Tongue (tissue), 2 donors: ENCODE results near the gene STK32C. TPM values are rescaled to one million over a fixed set of nuclear protein-coding genes. Genes with fewer than 3 reads are reported as not detected.
A peak's percentile ranks its signal among the peaks of the same experiment; 100 is the strongest.
"Not testable (repeated sequence)": the region's sequence is repeated elsewhere in the genome, so short reads cannot be mapped to it uniquely, and the experiment has no call there.

Experiments used
- DNase-seq: peaks from one replicate; pipeline ENCODE4 v3.0.0-alpha.2; 2015
- total RNA-seq: library from RNA; depleted of rRNA; stranded (reverse); fragments of >200 nt; gene quantifications from one replicate; pipeline ENCODE4 v1.2.3, GENCODE V29; 2014

The STK32C gene
- total RNA-seq, 1 donor from 2014 or later = 7.8 TPM

DNA sequence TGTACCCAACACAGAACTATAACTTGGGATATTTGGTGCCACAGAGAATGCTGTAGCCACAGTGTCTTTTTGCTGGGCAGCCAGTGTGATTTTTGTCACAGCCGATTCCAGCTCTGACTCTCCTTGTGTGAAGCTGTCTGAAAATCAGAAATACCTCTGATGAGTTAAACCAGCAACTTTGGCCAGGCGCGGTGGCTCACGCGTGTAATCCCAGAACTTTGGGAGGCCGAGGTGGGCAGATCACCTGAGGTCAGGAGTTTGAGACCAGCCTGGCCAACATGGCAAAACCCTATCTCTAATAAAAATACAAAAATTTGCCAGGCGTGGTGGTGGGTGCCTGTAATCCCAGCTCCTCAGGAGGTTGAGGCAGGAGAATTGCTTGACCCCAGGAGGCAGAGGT, 30.1 kb upstream of the STK32C start:
- DNase-seq = not testable (repeated sequence)

DNA sequence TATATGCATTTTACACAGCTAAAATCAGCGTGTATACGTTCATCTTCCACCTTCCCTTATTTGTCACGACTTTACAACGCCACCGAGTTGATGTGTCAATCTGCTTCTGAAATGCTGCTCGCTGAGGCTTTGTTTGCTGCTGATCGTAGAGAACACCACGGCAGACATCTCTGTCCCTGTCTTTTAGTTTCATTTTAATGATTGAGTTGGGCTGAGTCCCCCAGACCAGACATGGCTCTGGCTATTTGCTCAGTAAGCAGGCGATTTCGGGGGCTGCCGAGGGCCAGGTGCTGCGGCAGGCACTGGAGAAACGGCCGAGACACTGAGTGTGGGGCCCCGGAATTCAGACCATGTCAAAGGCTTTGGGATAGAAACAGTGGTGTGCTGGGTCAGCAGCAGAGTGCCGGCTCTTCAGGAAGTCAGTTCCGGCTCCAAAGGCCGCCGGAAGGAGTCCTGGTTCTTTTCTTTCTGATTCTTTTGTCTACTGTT, 29.2 kb upstream of the STK32C start:
- DNase-seq = no peak

DNA sequence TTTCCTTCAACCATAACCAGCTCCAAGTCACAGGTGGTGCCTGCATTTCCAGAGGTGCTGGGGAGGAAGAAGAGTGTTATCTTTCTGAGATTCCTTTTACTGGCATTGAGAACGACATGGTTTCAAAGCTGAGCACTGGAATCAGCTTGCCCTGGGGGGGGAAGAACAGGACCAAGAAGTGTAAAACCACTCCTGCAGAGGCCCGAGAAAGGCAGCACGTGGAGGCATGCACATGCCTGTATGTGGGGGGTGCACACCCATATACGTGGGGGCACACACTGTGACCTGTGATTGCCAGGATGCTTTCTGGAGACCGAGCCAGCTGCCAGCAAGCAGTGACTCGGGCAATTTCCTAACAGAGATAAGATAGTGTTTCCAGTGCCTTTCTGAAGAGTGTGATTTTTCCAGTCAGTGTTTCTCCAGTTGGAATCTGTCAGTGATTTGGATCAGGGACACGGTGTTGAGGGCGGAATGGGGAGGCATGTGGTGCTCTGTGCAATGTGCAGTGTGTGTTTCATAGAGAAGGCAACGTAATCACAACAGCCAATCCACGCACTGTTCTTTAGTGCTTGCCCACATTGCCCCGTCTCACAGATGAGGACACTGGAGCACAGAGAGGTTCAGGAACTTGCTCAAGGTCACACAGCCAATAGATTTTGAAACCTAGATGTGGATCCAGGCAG, 28.5 kb upstream of the STK32C start:
- no peak for DNase-seq

DNA sequence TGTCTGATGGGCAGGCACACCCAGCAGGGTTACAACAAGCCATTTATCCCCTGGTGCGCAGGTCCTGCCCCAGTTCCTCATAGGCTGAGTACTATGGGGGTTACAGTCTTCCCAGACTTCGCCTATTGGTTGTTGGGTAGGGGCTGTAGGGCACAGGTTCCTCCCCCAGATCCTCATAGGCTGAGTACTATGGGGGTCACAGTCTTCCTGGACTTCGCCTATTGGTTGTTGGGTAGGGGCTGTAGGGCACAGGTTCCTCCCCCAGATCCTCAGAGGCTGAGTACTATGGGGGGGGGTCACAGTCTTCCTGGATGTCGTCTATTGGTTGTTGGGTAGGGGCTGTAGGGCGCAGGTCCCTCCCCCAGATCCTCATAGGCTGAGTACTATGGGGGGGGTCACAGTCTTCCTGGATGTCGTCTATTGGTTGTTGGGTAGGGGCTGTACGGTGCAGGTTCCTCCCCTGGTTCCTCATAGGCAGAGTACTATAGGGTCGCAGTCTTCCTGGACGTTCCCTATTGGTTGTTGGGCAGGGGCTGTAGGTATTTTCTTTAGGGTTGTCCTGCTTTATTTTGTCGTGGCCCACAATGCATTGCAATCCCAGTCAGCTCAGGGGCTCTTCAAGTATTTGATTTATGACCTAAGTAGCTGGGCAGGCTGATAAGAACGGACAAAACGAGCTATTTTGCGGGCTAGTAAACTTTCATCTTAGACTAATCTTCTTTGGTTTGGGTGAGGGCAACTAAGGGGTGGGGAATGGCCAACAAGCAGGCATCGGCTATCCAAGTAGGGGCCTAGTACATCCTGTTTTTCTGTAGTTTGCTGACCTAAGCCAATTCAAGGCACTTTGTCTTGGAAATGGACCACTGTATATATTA, 27.7 kb upstream of the STK32C start:
- no peak for DNase-seq

DNA sequence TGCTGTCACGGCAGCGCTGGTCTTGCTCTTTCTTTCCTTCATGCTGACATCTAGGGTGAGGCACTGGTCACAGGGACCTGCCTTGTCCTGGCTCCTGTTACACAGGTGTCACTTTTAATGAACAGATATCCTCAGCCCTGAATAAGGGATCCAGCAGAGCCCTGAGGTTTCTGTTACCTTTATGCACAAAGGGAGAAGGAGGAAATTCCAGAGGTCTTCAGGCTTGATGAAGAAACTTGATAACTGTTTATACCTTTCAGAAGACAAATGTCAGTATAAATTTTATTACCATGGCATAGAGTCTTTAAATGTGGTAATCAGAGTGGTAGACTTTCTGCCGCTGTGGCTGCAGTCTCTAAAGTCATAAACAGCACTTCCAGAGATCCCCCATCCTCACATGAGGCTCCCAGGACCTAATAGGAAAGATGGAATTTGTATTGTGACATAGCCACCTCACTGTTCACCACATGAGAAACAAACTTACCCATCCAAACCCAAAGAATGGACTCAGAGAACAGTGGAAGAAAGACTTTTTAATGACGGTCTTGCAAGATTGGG, 27.0 kb upstream of the STK32C start:
- no peak for DNase-seq

DNA sequence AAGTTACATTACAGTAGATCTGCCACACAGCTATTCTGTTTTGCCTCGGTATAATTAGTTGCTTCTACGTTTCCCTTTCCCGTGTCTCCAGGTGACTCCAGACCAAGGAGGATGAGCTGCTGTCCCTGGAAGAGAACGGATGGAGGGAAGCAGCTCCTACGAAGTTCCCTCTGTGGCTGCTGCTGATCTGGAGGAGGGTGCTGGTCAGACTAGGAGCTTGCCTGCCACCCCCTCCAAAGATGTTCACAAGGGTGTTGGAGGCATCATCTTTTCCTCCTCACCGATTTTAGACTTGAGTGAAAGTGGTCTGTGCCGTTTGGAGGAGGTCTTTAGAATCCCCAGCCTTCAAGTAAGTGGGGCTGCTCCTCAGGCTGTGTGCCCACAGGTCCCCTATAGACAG, 25.6 kb upstream of the STK32C start:
- no peak for DNase-seq

DNA sequence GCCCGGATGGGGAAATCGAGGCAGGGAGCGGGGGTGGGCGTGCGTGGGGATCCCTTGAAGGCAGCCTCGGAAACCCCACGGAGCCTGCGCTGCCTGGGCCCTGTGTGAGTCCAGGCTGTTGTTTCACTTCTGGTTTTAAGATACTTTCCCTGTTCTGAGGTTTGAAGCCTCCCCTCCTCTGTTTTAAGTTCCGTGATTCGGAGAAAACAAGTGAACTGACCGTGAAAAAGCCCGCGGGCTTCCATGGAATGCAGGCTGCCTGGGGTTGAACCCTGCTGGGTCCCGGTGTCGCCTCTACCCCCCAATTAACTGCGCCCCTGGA, 24.6 kb upstream of the STK32C start:
- no peak for DNase-seq

DNA sequence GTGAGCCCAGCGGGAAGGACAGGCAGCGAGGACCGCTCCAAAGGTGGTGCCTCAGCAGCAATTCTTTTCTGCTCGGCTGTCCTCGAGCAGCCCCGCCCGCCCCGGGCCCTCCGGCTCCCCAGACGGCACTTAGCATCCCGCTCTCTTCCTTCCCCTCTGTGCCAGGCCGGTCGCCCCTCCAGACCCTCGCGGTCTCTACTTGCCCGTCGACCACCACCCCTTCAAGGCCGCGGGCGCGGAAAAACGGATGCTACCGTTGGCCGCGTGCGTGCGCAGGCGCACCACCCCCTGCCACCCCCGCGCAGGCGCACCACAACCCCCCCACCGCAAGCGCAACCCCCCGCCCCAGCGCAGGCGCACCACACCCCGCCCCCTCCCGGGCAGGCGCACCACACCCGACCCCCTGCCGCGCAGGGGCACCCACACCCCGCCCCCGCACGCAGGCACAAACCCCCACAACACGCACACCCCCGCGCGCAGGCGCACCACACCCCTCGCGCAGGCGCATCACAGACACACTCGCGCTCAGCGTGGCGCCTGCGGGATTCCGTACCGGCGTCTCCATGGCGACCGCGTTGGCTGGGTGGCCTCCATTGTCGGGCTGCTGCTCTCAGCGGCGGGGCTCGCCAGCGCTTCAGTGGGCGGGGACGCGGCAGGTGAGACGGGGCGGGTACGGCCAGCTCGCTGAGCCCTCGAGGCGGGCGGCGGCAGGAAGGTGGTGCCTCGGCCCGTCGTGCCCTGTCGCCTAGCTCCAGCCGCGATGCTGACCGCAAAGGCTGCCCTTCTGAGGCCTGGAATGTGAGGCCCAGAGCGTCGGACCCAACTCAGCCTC, 24.1 kb upstream of the STK32C start, which contains the start of gene LRRC27:
Gene LRRC27 (plus strand): TSS at position 593 of the 832 bp plus-strand sequence. CDS start 1,332 bp downstream, outside the sequence.
- peak; percentile 99 for DNase-seq

DNA sequence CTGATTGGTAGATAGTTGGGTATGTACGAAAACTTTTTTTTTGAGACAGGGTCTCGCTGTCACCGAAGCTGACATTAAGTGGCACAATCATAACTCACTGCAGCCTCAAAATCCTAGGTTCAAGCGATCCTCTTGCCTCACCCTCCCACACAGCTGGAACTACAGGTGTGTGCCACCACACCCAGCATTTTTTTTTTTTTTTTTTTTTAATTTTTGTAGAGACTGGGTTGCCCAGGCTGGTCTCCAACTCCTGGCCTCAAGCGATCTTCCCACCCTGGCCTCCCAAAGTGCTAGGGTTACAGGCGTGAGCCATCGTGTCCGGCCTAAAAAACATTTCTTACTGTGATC, 22.7 kb upstream of the STK32C start:
- DNase-seq = no peak

DNA sequence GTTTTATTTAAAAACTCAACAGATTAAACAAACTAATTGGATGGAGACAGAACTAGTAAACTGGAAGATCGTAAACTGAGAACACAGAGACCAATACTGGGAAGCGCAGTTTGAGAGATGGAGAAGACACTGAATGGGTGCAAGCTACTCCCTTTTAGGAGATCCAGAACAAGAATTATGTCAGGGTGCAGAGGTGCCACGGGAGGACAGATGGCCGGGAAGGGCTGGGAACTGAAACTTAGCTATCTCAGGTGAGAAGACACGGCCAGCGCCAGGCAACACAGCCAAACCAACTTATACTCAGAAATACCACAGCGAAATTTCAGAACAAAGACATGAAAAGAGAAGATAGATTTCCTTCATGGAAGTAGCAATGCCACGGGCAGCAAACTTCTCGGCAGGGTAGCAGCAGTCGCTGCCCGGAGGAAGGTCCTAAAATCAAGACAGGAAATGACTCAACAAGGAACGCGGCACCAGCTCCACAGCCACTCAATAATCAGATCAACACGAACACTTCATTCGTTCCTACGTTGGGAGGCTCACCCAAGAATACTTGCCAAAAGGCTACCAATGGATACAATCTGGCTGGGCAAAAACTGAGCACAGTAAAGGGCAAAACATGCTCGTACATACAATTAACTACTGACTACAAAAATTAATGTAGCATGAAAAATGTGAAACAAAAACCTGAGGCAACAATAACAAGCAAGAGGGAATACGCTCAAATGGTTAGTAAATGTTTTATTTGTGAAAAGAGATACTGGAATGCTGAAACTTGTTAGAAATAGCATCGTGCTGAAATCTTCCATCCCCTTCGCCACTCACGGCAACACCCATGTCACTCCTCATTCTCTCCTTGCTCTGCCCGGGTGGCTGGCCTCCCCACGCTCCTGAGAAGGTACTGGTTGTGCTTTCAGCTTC, 22.1 kb upstream of the STK32C start:
- DNase-seq = no peak

DNA sequence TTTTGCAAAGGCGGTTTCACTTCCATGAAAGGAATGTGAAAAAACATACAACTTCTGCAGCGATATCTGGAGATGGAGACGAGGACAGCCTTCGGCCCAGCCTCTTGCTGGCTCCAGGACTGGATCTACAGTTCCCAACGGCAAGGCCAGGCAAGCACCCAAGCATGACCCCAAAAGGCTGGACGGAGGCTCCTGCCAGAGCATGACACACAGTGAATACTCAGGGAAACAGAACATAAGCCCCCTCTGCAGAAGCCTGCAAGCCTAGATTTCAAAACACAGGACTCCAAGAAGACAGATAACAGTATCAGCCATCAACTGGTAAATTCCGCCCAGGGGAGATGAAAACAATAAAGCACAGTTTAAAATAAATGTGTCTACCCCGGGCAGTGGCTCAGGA, 21.0 kb upstream of the STK32C start:
- no peak for DNase-seq

DNA sequence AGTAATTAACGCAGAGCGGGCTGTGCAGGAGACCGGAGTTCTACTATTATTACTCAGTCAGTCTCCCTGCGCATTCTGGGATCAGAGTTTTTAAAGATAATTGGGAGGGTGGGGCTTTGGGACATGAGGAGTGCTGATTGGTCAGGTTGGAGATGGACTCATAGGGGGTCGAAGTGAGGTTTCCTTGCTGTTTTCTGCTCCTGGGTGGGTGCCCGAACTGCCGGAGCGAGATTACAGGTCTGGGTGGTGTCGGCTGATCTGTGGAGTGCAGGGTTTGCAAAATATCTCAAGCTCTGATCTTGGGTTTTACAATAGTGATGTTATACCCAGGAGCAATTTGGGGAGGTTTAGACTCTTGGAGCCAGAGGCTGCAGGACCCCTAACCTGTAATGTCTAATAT, 20.4 kb upstream of the STK32C start:
- DNase-seq = no peak

DNA sequence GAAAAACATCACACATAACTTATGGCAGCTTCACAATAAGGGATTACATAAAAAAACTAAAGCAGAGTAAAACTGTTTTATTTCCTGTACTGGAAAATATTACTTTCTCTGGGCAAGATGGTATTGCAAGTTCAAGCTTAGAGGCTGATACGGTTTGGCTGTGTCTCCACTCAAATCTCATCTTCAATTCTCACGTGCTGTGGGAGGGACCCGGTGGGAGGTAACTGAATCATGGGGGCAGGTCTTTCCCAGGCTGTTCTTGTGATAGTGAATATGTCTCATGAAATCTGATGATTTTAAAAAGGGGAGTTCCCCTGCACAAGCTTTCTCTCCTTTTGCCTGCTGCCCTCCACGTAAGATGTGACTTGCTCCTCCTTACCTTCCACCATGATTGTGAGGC, 19.2 kb upstream of the STK32C start:
- DNase-seq = no peak

DNA sequence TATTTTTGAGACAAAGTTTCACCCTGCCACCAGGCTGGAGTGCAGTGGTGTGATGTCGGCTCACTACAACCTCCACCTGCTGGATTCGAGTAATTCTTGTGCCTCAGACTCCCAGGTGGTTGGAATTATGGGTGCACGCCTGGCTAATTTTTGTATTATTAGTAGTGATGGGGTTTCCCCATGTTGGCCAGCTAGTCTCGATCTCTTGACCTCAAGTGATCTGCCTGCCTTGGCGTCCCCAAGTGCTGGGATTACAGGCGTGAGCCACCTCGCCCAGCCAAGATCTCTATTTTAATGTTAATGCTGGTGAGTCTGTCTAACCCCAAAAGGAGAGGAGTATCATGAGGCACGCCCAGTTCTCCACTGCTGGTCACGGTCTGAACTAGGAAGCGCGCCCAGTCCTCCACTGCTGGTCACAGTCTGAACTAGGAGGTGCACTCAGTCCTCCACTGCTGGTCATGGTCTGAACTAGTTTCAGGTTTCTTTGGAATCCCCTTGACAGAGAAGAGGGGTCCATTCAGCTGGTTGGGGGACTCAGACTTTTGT, 18.7 kb upstream of the STK32C start:
- DNase-seq = no peak

DNA sequence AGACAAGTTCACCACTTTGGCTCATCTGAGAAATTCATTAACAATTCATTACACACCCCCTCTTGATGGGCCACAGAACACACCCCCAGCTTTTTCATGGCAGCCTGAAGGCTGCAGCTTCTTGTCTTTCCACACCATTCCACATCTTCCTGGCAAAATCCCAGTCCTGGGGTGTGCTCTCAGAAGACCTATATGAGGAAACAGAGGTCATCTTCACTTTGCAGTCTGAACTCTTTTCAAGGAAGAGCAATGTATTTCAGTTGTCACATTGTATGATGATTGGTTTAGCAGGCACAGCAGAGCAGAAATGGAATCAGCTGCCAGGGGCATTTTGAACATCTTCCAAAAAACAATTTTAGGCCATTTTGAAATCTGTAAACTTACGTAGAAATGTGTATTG, 16.4 kb upstream of the STK32C start:
- DNase-seq = no peak

DNA sequence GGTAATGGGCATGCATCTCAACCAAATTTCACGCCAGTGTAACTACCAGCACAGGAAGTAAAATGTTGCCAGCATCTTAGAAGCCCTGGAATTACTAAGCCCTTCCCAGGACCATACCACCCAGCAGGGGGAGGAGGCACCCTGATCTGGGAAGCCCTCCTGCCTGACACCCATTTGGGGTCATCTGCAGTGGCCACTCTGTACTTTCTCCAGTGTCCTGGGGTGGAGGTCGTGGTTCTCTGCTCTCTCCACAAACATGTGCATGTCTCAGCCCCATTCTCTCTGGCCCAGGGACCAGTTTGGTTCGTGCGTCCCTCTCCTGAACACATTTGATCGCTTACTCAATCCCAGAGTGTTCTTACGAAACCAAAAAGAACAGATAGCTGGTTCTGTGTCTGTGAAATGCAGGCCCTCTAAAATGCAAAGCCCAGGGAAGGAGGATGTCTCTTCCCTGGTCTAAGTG, 14.9 kb upstream of the STK32C start:
- DNase-seq = no peak

DNA sequence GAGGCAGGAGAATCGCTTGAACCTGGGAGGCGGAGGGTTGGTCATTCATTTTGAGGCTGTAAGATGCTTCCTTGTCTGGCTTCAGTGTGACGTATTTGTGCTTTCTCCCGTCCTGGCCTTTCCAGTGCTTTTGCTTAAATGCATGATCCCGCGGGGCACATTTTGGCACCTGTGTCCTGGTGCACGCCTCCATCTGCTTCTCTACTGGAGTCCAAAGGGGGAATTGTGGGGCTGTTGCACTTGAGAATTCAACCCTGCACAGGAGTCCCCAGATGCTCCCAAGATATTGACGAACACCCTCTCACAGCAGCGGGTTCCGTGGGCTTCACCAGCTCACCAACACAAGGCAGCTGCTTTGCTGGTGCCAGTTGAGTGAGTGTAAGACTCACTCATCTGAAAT, 14.0 kb upstream of the STK32C start:
- no peak for DNase-seq

DNA sequence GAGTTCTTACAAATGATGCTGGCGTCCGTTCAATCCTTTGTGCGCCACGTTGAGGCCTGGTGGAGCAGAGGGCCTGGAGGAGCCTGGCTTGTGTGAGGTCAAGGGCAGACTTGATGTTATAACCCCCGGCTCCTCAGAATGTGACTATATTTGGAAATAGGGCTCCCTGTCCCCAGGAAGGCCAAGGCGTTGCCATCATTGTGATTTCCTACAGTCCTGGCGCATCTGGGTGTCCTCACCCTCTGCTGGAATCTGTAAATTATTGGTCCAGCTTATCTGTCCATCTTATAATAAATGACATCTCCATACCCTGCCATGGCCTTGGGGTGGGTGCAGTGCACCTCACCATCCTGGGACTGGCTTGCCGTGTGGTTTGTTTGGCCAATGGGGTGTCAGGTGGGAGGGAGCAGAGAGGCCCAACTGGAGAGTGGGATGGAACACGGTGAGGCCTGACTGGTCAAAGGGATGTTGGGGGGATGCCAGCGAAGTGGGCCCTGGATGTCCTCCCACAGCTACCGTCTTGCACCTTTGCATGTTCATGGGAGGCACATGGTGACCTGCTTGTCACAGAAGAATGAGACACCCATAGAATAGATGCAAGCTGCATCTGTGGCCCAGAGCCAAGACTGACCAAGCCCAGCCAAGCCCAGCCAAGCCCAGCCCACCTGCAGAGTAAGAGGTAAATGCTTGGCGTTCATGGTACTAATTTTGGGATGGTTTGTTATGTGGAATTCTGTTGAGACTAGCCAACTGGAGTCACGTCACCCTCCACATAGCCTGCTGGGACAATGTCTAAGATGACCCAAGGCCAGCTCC, 13.1 kb upstream of the STK32C start:
- DNase-seq = no peak

DNA sequence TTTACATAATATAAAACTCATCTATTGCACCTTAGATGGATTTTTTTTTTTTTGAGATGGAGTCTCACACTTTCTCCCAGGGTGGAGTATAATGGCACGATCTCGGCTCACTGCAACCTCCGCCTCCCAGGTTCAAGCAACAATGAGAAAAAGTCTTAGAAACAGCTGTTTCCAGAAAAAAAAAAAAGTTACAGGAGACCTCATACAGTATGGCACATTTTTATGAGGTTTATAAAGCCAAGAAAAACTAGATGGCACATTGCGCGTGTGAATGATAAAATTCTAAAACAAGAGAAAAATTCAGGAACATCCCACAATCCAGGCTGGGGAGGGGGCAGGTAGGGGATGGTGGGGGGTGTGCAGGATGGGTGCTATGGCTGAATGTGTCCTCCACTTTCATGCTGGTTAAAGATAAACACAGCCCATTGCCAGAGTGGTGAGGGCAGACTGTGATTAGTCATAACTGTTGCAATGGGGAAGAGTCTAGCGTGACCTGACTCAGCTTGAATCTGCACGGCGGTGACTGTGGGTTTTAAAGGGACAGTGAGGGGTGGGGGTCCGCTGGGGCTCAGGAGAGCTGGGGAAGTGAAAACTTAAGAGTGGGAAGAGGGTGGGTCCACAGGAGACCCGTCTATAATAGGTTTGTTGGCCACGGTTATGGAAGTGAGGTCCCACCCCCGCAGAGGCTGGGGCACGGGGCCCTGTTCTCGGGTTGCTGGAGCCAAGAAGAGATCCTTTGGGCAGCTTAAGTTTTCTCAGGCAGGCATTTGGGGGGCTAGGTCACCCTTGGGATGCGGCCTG, 12.3 kb upstream of the STK32C start:
- DNase-seq = no peak
